HG03521 (cell line): ENCODE measurements around the gene REN.

ENCODE experiments used
- ATAC-seq: cut with Tn5 transposase; IDR thresholded peaks from one replicate; pipeline ENCODE4 v1.9.1; 2021; ENCODE audit warnings: mild to moderate bottlenecking, moderate library complexity; ENCODE audit not compliant: unreplicated experiment

REN gene

GRCh38 chr1:204191456-204191855 lies 25.3 kb upstream of the REN start:
- no peak for ATAC-seq

- no peak for ATAC-seq
Observed at GRCh38 chr1:204190212-204191211, 24.4 kb upstream of the REN start.

DNA sequence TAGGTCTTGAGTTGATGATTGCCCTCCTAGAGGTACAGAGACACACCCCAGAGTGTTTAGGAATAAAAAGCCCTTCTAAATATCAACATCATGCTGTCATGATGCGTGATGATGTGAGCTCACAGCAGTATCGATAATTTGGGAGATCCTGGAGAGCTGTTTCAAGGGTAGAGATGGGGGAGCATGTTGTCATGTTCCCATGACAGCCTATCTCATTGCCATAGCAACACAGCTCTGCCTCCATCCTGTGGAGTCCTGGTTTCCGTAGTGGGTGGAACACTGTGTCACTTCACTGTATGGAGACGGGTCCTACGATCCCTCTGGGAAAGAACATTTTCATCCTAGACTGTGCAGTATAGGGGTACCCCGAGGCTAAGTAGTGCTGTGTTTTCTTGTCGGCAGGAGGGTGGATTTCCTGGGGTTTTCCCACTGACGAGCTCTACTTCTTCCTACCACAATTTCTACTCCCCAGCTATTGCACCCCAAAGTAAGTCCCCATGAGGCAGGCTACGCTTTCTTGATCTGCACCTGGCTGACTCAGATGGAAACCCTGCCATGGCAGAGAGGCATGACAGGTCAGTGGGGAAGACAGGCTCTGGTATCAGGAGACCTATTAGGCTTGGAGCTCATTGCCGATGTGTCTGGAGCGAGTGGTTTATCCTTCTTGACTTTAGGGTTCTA lies 23.0 kb upstream of the REN start:
- ATAC-seq = no peak

DNA sequence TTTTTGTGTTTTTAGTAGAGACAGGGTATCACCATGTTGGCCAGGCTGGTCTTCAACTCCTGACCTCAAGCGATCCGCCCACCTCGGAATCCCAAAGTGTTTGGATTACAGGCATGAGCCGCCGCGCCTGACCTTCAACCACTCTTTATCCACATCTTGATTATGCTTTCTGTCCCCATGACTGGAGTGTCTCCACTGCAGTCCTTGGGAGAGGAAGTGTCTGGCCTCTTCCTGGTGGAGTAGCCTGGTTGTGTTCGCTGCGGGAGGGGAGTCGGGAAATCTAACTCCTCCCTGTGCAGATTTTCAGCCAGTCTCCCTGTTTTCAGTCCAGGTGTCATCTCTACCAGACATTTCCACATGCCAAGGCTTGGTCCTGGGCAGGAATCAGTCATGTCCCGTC lies 20.5 kb upstream of the REN start:
- ATAC-seq = no peak

DNA sequence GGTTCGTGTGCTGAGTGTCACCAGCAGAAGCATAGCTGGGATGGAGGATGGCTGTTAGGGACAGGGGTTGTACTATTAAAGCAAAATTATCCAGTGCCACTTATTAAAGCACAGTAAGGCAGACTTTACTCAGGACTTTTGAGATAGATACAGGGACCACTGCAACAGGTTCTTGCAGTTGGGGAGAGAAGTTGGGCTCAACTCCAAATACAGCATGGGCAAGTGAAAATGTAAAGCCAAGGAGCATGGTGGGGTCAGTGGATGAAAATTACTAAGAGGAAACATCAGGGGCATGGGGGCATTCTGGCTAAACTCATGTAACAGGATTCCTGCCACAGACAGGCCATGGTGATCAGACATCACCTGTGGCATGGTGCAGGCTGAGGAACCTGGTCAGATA lies 15.0 kb upstream of the REN start:
- ATAC-seq = no peak

GRCh38 chr1:204180133-204180532 lies 14.0 kb upstream of the REN start:
- no peak for ATAC-seq

DNA sequence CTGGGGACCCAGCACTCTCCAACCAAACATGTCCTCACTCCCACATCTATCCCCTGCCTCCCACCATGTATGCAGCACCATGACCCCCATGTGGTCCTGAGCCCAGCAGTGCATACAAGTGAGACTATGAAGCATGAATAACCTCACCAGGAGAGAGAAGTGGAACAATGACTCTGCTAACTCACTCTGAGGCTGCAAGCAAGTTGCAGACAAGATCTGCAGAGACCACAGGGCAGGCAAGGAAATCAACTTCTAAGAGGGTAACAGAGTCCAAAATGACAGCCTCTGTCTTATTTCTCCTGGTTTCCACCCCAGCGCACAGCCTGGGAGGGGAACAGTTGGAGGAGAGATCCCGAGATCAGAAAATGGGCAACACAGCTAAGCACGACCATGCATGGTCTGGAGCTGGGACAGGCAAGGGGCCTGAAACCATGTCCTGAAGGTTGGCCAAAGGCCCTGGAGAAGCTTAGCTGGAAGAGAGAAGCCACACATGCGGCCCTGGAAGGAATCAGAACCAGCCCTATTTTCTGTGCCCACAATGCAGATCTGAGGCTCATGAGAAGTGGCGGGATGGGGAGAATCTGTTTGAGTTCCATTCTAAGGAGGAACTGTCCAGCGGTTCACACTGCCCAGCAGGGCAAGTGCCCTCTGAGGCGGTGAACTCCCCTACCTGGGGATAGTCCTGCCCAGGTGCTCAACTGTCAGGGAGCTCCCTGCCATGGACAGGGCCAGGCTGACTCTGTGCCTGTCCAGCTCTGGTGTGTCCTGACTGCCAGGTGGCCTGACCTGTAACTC lies 12.5 kb upstream of the REN start:
- no peak for ATAC-seq

GRCh38 chr1:204177133-204177532 lies 11.0 kb upstream of the REN start:
- ATAC-seq = no peak

GRCh38 chr1:204176049-204176448 lies 9.9 kb upstream of the REN start:
- ATAC-seq = no peak

DNA sequence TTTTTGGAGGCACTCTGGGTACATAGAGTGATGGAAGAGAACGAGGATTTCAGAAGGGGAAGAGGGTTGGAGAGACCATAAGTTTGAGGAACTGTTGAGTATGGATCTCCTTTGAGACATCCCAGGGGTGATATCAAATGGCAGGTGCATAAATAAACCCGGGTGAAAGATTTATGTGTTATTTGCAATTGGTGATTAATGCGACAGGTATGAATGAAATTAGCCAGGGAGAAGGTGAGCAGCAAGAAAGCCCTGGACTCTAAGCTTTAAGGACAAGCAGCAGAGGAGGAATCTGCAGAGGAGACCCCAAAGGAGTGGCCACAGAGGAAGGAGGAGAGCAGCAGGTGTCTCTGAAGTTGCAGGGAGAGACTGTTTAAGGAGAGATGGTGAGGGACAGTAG lies 8.8 kb upstream of the REN start:
- ATAC-seq = no peak

DNA sequence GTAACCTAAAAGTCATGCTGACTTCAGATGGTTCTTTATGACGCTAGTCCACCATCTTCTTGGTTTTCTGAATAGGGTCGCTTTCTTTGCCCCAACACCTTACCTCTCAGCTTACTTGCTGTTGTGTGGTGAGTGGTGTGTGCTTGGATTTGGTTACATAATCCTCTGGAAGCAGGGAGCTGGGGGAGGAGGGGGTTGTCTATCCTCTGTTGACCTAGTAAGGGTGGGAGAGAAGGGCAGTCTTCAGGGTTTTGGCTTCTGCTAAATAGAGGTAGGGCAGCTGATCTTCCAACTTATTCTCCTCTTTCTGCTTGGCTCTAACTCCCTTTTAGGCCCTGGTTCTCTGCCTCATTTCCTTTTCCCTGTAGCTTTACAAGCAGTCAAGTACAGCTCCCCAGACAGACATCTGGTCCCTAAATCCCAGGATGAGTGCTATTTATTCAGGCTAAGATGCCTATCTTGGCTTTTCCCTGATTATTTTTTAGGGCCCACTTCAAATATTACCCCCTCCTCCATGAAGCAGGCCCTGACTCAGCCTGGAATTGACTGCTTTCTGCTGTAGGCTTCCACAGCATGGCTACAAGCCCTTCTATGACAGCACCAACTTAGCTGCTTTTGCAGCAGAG lies 6.4 kb upstream of the REN start:
- ATAC-seq = no peak

GRCh38 chr1:204171751-204172178 lies 5.6 kb upstream of the REN start:
- ATAC-seq = no peak

- ATAC-seq = no peak
Observed at GRCh38 chr1:204170494-204171155, 4.5 kb upstream of the REN start.

- ATAC-seq = no peak
Observed at GRCh38 chr1:204169858-204170257, 3.7 kb upstream of the REN start.

DNA sequence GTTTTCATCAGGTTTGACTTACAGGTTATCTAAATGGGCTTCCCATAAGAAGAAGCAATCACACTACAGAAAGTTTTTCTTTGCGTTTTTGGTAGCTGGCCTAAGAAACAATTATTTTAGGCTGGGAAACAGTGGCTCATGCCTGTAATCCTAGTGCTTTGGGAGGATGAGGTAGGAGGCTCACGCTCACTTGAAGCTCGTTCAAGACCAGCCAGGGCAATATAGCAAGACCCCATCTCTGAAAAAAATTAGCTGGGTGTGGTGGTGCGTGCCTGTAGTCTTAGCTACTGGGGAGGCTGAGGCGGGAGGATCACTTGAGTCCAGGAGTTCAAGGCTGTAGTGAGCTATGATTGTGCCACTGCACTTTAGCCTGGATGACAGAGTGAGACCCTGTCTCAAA lies 1.6 kb upstream of the REN start:
- ATAC-seq = no peak

GRCh38 chr1:204162494-204163074 lies 3.6 kb downstream of the REN start:
- peak; percentile 46 for ATAC-seq

DNA sequence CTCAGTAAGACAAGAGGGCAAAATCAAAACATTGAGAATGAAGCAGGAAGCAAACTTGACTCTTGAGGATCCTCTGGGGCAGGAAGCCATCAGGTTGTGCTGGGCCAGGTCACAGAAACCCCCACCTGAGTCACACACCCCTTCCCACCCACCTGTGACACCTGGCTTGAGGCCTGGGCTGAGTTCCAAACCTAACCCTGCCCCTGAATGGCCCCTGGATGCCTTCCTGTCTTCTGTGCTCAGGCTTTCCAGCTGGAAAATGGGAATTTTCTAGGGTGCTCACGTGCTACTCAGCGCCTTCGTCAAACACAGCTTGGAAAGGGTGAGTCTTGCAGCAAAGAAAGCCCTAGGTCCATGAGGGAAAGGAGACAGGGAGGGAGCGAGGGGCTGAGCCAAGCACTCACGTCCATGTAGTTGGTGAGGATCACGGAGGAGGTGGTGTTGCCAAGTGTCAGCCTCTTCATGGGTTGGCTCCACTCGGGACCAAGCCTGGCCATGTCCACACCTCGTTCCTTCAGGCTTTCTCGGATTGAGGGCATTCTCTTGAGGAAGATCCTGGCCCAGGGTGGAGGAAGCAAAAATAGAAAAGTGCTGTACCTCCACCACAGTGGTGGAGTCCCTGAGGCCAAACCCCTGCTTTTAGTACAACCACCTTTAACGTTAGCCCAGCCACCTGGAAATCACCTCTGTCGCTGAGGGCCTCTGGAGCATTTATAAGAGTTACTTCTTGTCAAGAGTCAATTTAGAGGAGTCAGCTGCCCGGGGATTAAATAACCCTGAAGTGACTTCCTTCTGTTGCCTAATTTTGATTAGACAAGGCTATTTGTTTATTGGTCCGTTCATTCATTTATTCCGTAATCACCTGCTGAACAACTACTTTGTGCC lies 4.3 kb downstream of the REN start:
- ATAC-seq = no peak

GRCh38 chr1:204157962-204158361 lies 8.2 kb downstream of the REN start:
- no peak for ATAC-seq

- no peak for ATAC-seq
Observed at GRCh38 chr1:204155881-204156280, 10.3 kb downstream of the REN start.
